Right kidney (tissue), 1 donor: ENCODE measurements around the gene PKNOX1.
"Not testable (repeated sequence)": the region's sequence is repeated elsewhere in the genome, so short reads cannot be mapped to it uniquely, and the experiment has no call there.

Experiments
- DNase-seq: peaks from one replicate; pipeline ENCODE4 v3.0.0-alpha.2; 2016

PKNOX1 gene

GRCh38 chr21:43018519-43018918 lies 44.2 kb downstream of the PKNOX1 start:
- no peak for DNase-seq

- no peak for DNase-seq
These were observed 45.8 kb downstream of the PKNOX1 start for GRCh38 chr21:43020177-43020576.

GRCh38 chr21:43020771-43021170 lies 46.4 kb downstream of the PKNOX1 start:
- DNase-seq = no peak

- DNase-seq = no peak
These were observed 46.8 kb downstream of the PKNOX1 start for GRCh38 chr21:43021191-43021590.

DNA sequence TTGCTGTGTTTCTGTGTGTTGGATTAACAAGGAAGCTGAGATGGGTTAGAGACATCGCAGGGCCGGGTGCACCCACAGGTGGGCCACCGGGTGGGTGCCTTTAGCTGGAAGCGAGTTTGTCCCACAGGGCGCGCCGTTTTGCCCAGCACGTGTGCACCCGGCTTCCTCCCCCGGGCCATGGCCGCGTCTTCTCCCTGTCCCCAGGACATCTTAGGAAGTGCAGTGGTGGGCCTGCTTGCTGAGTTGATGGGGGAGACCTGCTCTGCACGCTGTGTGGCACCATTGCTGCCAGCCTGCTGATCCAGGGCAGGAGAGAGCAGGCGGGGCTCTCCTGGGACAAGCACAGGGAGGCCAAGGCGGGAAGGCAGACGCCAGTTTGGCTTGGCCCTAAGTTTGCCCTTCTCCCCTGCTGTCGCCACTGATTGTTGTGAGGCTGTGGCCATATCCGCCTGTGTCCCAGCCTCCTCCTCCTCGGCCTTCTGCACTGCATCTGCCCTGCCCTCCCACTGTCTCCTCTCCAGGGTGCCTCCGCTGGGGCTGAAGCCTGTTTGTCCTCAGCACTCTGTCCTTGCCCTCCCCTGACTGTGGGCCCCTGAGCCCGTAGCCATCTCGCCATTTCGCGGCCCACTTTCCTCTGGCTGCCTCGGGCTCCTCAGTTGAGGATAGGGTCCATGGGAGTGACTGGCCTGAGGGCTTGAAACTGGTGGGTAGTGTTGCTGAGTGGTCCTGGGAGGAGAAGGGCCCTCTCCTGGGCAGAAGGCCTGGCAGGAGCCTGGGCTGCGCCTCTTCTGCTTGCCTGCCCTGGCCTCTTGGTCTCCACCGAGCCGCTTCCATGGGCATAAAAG lies 47.6 kb downstream of the PKNOX1 start:
- no peak for DNase-seq

DNA sequence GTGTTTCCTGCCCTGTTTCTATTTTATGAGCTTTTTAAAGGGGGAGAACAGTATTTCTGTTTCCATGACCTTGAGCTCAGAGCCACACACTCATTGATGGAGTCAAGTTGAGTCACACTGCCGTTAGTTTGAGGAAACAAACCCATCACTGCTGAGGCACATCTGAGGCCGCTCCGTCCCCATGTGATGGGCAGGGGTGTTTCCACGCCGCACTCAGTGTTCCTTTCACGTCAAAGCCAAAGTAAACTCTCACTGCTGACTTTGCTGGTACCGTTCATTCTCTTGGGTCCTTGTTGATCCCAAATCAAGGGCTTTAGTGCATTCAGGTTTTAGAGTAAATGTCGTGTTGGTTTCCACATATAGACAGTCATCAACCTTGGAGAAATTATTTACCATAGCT lies 48.8 kb downstream of the PKNOX1 start:
- DNase-seq = no peak

- no peak for DNase-seq
These were observed 50.2 kb downstream of the PKNOX1 start for GRCh38 chr21:43024439-43025136.

DNA sequence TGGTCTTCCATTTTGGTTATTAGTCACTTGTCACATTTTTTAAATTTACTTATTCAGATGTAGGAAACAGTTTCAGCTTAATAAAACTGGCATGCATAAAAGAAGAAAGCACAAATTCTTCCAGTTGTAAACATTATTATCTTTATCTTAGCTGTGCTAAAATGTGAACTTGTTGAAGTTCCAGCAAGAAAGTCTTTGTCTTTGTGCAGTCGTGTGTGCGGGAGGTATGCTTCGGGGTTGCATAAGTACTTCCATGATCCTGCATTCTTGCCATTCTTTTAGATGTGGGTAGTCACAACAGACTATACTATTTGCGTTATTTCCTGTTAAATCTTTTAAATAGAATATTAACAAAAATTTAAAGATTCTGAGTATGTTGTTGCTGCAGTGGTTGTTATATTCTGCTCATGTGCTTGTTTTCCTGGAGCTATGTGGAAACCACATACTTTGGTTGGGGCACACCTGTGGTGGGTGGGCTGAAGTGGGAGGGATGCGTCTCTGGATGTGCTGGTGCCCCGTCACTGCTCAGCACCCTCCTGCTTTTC lies 51.3 kb downstream of the PKNOX1 start:
- no peak for DNase-seq

DNA sequence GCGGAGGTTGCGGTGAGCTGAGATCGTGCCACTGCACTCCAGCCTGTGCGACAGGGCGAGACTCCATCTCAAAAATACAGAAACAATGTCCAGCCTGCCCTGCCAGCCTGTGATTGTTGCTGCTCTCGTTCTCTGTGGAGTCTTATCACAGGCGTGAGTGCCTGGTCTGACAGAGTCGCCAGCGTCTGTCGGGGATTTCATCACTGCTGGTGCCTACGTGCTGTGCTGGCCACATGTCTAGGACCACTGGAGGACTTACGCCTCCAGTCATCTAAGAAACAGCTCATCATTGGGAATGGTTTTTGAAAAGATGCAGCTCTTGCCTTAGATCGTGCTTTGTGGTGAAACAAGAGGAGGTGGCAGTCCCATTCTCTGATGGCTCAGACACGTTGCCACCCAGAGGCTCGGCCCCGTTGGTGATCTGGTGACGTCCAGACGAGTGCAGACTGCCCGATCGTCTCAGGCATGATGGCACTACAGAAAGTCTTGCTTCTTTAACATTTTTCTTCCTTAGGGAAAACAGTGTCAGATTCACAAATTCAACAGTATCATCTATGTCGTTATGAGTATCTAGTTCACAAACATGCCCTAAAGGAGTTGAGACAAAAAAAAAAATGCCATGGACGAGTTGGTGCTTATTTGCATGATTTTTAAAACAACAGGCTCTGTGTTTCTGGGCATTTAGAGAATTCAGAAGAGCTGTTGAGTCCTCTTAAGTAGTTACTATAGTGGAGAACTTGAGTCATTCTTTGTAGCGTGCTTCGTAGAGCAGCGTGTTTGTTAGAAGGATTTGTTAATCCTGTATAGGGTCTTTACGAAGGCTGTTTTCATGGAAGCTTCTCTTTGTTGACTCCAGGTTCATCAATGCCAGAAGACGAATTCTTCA lies 53.7 kb downstream of the PKNOX1 start:
- no peak for DNase-seq

GRCh38 chr21:43029785-43030184 lies 55.4 kb downstream of the PKNOX1 start:
- DNase-seq = no peak

- no peak for DNase-seq
These were observed 56.8 kb downstream of the PKNOX1 start for GRCh38 chr21:43031121-43031619.

- no peak for DNase-seq
These were observed 59.7 kb downstream of the PKNOX1 start for GRCh38 chr21:43034101-43034500.

DNA sequence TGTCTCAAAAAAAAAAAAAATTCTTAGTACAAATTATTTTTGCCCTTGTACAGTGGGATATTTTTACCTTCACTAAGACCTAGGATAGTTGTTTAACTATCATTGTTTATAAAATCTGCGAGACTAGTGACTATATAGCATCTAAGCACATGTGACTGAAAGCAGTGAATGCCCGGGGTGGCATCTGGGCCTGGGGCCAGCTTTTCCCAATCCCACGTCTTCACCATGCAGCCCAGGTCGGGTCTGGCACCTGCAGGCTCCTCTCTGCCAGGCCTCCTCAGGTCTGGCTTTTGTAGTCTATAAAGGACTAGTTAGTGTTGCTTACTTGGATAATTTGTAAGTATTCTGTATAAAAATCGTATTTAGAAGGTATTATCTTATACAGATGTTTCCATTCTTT lies 60.5 kb downstream of the PKNOX1 start:
- DNase-seq = no peak

DNA sequence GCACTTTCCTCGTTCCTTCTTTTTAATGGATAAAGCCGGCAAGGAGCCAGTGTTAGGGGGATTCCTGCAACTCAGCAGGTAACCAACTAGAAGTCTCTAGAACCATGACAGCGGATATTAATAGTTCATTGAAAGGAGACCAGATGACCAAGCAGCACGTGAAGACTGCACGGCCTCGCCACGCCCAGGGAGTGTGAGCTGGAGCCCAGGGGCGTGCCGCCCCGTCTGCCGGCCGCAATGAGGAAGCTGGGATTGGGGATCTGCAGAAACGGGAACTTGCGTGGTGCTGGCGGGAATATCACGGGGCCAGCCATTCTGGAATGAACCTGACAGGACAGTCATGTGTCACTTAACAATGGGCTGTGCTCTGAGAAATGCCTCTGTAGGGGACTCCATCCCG lies 62.5 kb downstream of the PKNOX1 start:
- not testable (repeated sequence) for DNase-seq

DNA sequence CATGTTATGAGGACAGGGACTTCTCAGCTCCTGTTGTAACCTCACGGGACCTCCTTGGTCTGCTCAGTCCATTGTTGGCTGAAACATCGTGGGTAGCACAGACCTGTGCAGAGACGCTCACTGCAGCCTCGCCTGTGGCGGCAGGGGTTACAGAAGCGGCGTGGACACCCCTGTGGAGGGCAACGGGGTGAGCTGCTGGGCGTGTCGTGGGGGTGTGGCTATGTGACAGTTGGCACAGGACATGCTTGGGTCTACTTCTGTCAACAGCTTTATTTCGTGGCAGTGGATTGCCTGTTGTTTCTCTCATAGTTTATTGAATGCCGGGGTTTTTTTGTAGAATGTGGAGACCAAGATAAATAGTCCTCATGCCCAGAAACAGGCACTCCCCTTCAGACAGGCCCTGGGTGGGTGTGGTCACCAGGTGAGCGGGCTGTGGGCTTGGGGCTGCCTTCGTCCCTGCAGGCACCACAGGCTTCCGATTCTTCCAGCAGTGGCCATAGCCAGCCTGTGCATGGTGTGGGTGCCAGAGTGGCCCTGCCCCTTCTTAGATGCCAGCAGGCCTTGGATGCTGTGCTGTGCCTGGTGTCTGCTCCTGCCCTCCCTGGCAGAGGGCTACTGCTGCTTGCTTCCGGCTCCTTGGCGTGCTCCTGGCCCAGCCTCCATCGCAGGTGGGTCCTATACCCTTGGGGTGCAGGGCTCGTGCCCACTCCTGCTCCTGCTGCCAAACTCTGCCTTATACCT lies 63.7 kb downstream of the PKNOX1 start:
- DNase-seq = not testable (repeated sequence)

DNA sequence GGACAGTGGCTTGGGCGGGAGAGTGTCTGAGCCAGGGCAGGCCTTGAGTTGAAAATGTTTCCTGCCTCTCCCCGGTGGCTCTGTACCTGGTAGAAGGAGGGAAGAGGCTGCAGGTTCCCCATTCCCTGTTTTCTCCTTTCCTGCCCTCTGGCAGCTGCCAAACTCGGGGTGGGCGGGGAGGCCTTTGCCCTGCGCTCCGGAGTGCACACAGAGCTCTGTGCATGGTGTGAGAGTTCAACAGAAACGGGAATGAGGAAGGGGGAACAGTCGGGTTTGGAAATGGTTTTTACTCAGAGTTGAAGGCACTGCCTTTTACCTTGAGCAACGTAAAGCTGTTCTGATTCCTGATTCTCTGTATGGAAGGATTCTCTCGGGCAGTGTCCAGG lies 64.3 kb downstream of the PKNOX1 start:
- not testable (repeated sequence) for DNase-seq

DNA sequence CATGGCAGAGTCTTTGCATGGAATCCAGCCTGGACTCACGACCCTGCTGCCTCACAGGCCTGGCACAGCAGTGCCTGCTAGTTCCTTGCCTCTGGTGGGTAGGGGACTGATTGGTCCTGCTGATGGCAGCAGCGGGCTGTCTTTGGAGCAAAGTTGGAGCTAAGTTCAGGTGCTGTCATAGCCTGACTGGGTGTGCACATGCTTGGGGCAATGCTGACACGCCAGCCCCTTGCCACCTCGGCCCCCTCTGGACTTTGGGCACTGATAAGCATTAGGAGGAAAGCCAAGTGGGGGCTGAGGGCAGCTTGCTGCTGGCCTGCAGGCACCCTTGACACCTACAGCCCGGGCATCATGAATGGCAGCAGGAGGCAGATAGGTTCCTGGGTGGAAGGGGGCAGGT lies 67.8 kb downstream of the PKNOX1 start:
- DNase-seq = not testable (repeated sequence)

GRCh38 chr21:43043291-43043690 lies 68.9 kb downstream of the PKNOX1 start:
- DNase-seq = not testable (repeated sequence)

DNA sequence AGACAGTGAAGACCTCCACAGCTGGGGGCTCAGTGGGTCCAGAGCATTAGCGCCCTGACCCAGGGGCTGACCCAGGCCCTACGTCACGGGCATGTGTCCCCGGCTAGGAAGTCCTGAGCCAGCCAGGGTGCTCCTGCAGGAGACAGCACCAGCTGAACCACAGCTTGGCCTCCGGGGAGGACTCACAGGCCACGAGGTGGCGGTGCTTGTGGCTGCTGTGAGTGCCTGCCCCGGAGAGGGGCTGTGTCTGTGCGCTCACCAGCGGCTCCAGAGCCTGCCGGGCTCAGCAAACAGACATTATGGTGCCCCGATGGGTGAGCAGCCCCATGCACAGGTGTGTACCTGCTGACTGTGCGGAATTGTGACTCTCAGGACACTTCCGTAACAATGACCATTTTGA lies 70.2 kb downstream of the PKNOX1 start:
- not testable (repeated sequence) for DNase-seq

GRCh38 chr21:43045165-43045875 lies 71.0 kb downstream of the PKNOX1 start:
- DNase-seq = not testable (repeated sequence)
